Measurements from ENCODE around the gene SSC4D. TPM values are rescaled to one million over a fixed set of nuclear protein-coding genes. Genes with fewer than 3 reads are reported as not detected.
"Not testable (repeated sequence)": the region's sequence is repeated elsewhere in the genome, so short reads cannot be mapped to it uniquely, and the experiment has no call there.

Gene SSC4D
- total and polyA plus RNA-seq, 2 experiments from 2014 or later: 4.9 to 11.4 TPM

GRCh38 chr7:76423666-76424412, 14.3 kb upstream of the SSC4D start:
- ATAC-seq: peak; percentile 70
- Mint-ChIP-seq H3K9me3 (peaks cover under 1% of the 10 kb centered on the region; the same call in 2 of the 3 replicates), H3K27me3 (ENCODE audit: insufficient read depth, low read depth, poor library complexity) (peaks cover 10% of the 10 kb centered on the region), H3K27ac (peak overlapping the region; percentile 67), H3K4me1 (peaks cover 21% of the 10 kb centered on the region), H3K4me3 (no peak overlapping the region; the same call in 2 of the 3 replicates), H3K36me3 (ENCODE audit: low read depth) (no peaks in the 10 kb centered on the region)
- Histone ChIP-seq H3F3A (replicated peaks; ENCODE audit: low read depth) (0 out of 2 replicates have a peak, but pooled peaks cover 4% of the 10 kb centered on the region), H3K9me2 (ENCODE audit: insufficient read depth) (no peaks in the 10 kb centered on the region), H3K79me2 (replicated peaks; ENCODE audit: insufficient read depth) (no peaks in the 10 kb centered on the region), H3K4me1 (ENCODE audit: insufficient read depth) (peaks cover 13% of the 10 kb centered on the region), H3K36me3 (ENCODE audit: insufficient read depth) (no peaks in the 10 kb centered on the region), H2AFZ (peak overlapping the region; percentile 56; the same call in 1 of the 2 replicates), H3K27ac (ENCODE audit: low read depth) (peak overlapping the region; percentile 81), H3K4me3 (no peak overlapping the region), H4K20me1 (replicated peaks; ENCODE audit: insufficient read depth) (no peaks in the 10 kb centered on the region), H3K27me3 (ENCODE audit: insufficient read depth) (no peaks in the 10 kb centered on the region), H3K4me2 (peak overlapping the region; percentile 2; the same call in 1 of the 2 replicates)
- TF ChIP-seq JUNB (IDR thresholded peaks at IDR 0.05; ENCODE audit: unreplicated experiment) (no peak), REST (IDR thresholded peaks at IDR 0.05; ENCODE audit: unreplicated experiment) (peak; percentile 53), CREB1 (CRISPR knock-in tag; IDR thresholded peaks at IDR 0.05; ENCODE audit: low read depth) (no peak), CTCF (conservative IDR thresholded peaks at IDR 0.05; ENCODE audit: low read depth in 2 of 2) (no peak), ZNF331 (CRISPR knock-in tag; IDR thresholded peaks at IDR 0.05; ENCODE audit: low read depth) (no peak)
- peak; percentile 47 for DNase-seq (ENCODE audit: low spot score)

- H3F3A ChIP-seq (replicated peaks; ENCODE audit: low read depth); H3K27me3 ChIP-seq (ENCODE audit: insufficient read depth); H3K79me2 ChIP-seq (replicated peaks; ENCODE audit: insufficient read depth); H3K9me2 ChIP-seq (ENCODE audit: insufficient read depth); H3K27ac ChIP-seq (ENCODE audit: low read depth); H3K4me3 ChIP-seq; H3K27me3 Mint-ChIP-seq (ENCODE audit: insufficient read depth, low read depth, poor library complexity); H3K27ac Mint-ChIP-seq; ATAC-seq; H3K9me3 Mint-ChIP-seq; H3K36me3 Mint-ChIP-seq (ENCODE audit: low read depth); H2AFZ ChIP-seq; H3K4me3 Mint-ChIP-seq; H3K4me2 ChIP-seq; DNase-seq (ENCODE audit: low spot score); H3K36me3 ChIP-seq (ENCODE audit: insufficient read depth); H4K20me1 ChIP-seq (replicated peaks; ENCODE audit: insufficient read depth); H3K4me1 ChIP-seq (ENCODE audit: insufficient read depth): not testable (repeated sequence)
- H3K4me1 Mint-ChIP-seq: peaks cover 13% of the 10 kb centered on the region
Measured at GRCh38 chr7:76421097-76421496, 11.6 kb upstream of the SSC4D start.

- H4K20me1 ChIP-seq (replicated peaks; ENCODE audit: insufficient read depth); H3K4me3 Mint-ChIP-seq; H3K4me2 ChIP-seq; H3K27ac Mint-ChIP-seq; H3F3A ChIP-seq (replicated peaks; ENCODE audit: low read depth); H3K36me3 Mint-ChIP-seq (ENCODE audit: low read depth); H3K4me1 ChIP-seq (ENCODE audit: insufficient read depth); H3K4me1 Mint-ChIP-seq; H2AFZ ChIP-seq; ATAC-seq; H3K9me3 Mint-ChIP-seq; H3K36me3 ChIP-seq (ENCODE audit: insufficient read depth); H3K27ac ChIP-seq (ENCODE audit: low read depth); H3K27me3 ChIP-seq (ENCODE audit: insufficient read depth); H3K79me2 ChIP-seq (replicated peaks; ENCODE audit: insufficient read depth); H3K9me2 ChIP-seq (ENCODE audit: insufficient read depth); DNase-seq (ENCODE audit: low spot score); H3K27me3 Mint-ChIP-seq (ENCODE audit: insufficient read depth, low read depth, poor library complexity); H3K4me3 ChIP-seq: not testable (repeated sequence)
Measured at GRCh38 chr7:76417654-76418310, 8.3 kb upstream of the SSC4D start.
